K562 (cell line): ENCODE measurements around the gene NOM1. TPM values are rescaled to one million over a fixed set of nuclear protein-coding genes. Genes with fewer than 3 reads are reported as not detected.

Source experiments
- BHLHE40 ChIP-seq: IDR thresholded peaks from 2 replicates; pipeline ENCODE4 v1.6.1; 2011; ENCODE audit warnings: low read length, improper control_type of control experiment
- CBX8 ChIP-seq: fragments of 200-600 bp; sonication (generic); IDR thresholded peaks from 2 replicates; pipeline ENCODE4 v1.6.1; 2012; ENCODE audit warnings: borderline replicate concordance, mixed run types, low read depth, mild to moderate bottlenecking, moderate library complexity, mixed read lengths, low read length, control low read depth, inconsistent platforms; ENCODE audit not compliant: poor library complexity, severe bottlenecking; ENCODE audit errors: extremely low read depth
- EP400 ChIP-seq: fragments of 450-650 bp; IDR thresholded peaks from 2 replicates; pipeline ENCODE4 v1.6.1; 2017; ENCODE audit warnings: antibody characterized with exemption, mild to moderate bottlenecking, moderate library complexity
- ESRRA ChIP-seq: fragments of 450-650 bp; IDR thresholded peaks from 2 replicates; pipeline ENCODE4 v1.6.1; 2014; ENCODE audit warnings: low read depth, mild to moderate bottlenecking, moderate library complexity, borderline replicate concordance
- HIVEP1 ChIP-seq: fragments of 250-450 bp; sonication (Bioruptor Pico); IDR thresholded peaks from 2 replicates; pipeline ENCODE4 v1.4.0; 2020; ENCODE audit warnings: mild to moderate bottlenecking
- KAT2B ChIP-seq: IDR thresholded peaks from one replicate; pipeline ENCODE4 v1.6.1; 2012; ENCODE audit warnings: low read depth, mild to moderate bottlenecking, control low read depth, inconsistent platforms, low read length, moderate library complexity
- MYNN ChIP-seq, 2 experiments: sonication (generic); formaldehyde crosslinking in 1 of 2; IDR thresholded peaks; 2 replicates each; pipeline versions ENCODE4 v1.5.0 to v1.6.1; 2016 to 2020; ENCODE audit warnings: antibody characterized with exemption in 1 of 2, missing genetic modification reagents in 1 of 2
- POLR2H ChIP-seq: IDR thresholded peaks from 2 replicates; pipeline ENCODE4 v1.6.1; 2016; ENCODE audit warnings: missing genetic modification characterization, low read depth, mild to moderate bottlenecking, control low read depth, missing compliant biosample characterization, moderate library complexity
- RCOR1 ChIP-seq, 2 experiments: IDR thresholded peaks; 2 replicates each; pipeline ENCODE4 v1.6.1; 2012; ENCODE audit warnings: low read depth in 2 of 2, low read length in 2 of 2, borderline replicate concordance in 1 of 2, improper control_type of control experiment in 1 of 2
- RHOXF2B ChIP-seq: fragments of 250-450 bp; sonication (Bioruptor Pico); conservative IDR thresholded peaks from 2 replicates; pipeline ENCODE4 v1.5.1; 2021
- SP2 ChIP-seq: IDR thresholded peaks from 2 replicates; pipeline ENCODE4 v1.6.1; 2011; ENCODE audit warnings: mild to moderate bottlenecking, low read depth, low read length, moderate library complexity; ENCODE audit not compliant: poor library complexity, severe bottlenecking; ENCODE audit errors: extremely low read depth
- TCF7 ChIP-seq: sonication (generic); IDR thresholded peaks from 2 replicates; pipeline ENCODE4 v1.6.1; 2016; ENCODE audit warnings: antibody characterized with exemption, borderline replicate concordance
- TEAD2 ChIP-seq: fragments of 450-650 bp; IDR thresholded peaks from 2 replicates; pipeline ENCODE4 v1.6.1; 2016; ENCODE audit warnings: missing genetic modification characterization, control low read depth, missing compliant biosample characterization
- ZC3H11A ChIP-seq: IDR thresholded peaks from 2 replicates; pipeline ENCODE4 v1.6.1; 2012; ENCODE audit warnings: low read depth, low read length, improper control_type of control experiment
- ZFX ChIP-seq: sonication (generic); formaldehyde crosslinking; IDR thresholded peaks from 2 replicates; pipeline ENCODE4 v1.8.0; 2022; ENCODE audit warnings: mild to moderate bottlenecking, missing genetic modification reagents, moderate library complexity
- ZNF551 ChIP-seq: fragments of 250-450 bp; sonication (Bioruptor Pico); IDR thresholded peaks from 2 replicates; pipeline ENCODE4 v1.5.0; 2021; ENCODE audit warnings: mild to moderate bottlenecking, moderate library complexity
- ZNF57 ChIP-seq: fragments of 450-650 bp; formaldehyde crosslinking; IDR thresholded peaks from 2 replicates; pipeline ENCODE4 v1.4.0; 2020; ENCODE audit warnings: mild to moderate bottlenecking, moderate library complexity
- ZNF830 ChIP-seq: fragments of 250-450 bp; sonication (Bioruptor Pico); IDR thresholded peaks from 2 replicates; pipeline ENCODE4 v1.5.0; 2021; ENCODE audit warnings: mild to moderate bottlenecking
- polyA plus RNA-seq, 8 experiments: library from polyadenylated mRNA; depleted of rRNA in 4 of 8; stranded (reverse) in 5 of 8; unstranded in 3 of 8; fragments of >200 nt; fragmentation: Nextera tagmentation in 2 of 8; fragmentation: Illumina TruSeq in 1 of 8; extraction: Ambion mirVana in 2 of 8; extraction: Trizol in 1 of 8; gene quantifications; 2 replicates each; pipeline versions ENCODE4 v1.2.1 to v1.2.3, GENCODE V29; 2011 to 2014; ENCODE audit warnings: inconsistent platforms in 1 of 8, missing spikeins in 1 of 8
- total RNA-seq, 7 experiments: library from RNA; depleted of rRNA in 6 of 7; stranded (reverse); fragments of >200 nt in 6 of 7; fragmentation: Illumina TruSeq in 2 of 7; extraction: Trizol in 2 of 7; gene quantifications; 2 replicates each; pipeline versions ENCODE4 v1.2.1 to v1.2.3, GENCODE V29; 2011 to 2021; ENCODE audit warnings: low replicate concordance in 1 of 7
- TF ChIP-seq, protein P1 (sequence below): sonication (generic); formaldehyde crosslinking; IDR thresholded peaks from 2 replicates; pipeline ENCODE4 v1.8.0; 2022; ENCODE audit warnings: mild to moderate bottlenecking, missing genetic modification reagents, borderline replicate concordance
- TF ChIP-seq, protein P2 (sequence below): sonication (generic); formaldehyde crosslinking; IDR thresholded peaks from 2 replicates; pipeline ENCODE4 v1.8.0; 2022; ENCODE audit warnings: mild to moderate bottlenecking, missing genetic modification reagents
- TF ChIP-seq, protein P3 (sequence below): IDR thresholded peaks from 2 replicates; pipeline ENCODE4 v1.6.1; 2012; ENCODE audit warnings: low read depth, low read length, improper control_type of control experiment, borderline replicate concordance
- TF ChIP-seq, protein P4 (sequence below): fragments of 250-450 bp; sonication (Bioruptor Pico); IDR thresholded peaks from 2 replicates; pipeline ENCODE4 v1.6.1; 2021; ENCODE audit warnings: mild to moderate bottlenecking

Gene NOM1
- total and polyA plus RNA-seq, 9 of the 15 experiments (the other 6 are each of a cell fraction or from before 2014, with no cell fraction given), result 6.8 to 47.3 (median 37.4) TPM

DNA sequence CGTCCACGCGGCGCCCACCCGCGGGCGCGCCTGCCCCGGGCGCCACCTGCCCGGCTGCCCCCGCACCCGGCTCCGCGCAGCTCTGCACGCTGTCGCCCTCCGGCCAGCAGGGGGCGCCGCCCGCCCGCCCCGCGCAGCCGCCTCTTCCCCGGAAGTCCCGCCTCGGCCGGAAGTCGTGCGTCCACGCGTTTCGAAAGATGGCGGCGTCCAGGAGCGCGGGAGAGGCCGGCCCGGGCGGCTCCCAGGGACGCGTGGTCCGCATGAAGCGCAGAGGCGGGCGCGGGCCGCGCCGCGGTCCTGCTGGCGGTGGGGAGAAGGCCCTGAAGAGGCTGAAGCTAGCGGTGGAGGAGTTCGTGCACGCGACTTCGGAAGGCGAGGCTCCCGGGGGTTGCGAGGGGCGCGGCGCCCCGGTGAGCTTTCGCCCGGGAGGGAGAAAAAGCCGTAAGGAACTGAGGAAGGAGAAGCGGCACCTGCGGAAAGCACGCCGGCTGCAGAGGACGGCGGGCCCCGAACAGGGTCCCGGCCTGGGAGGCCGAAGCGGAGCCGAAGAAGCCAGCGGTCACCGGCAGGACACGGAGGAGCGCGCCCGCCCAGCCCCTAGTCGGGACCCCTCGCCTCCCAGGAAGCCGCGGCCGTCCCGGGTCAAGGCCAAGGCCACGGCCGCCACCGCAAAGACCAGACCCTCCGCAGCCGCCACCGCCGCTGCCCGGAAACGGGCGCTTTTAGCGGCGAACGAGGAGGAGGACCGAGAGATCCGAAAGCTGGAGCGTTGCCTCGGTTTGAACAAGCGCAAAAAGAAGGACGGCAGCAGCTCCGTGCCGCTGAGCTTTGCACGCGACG, at the start of gene NOM1 (continued):
- TF ChIP-seq CBX8 (no peak), TEAD2 (tag) (no peak), RCOR1 (IDR thresholded peaks at IDR 0.05; ENCODE audit: borderline replicate concordance in 1 of 2, low read depth in 2 of 2, low read length in 2 of 2) (peak in 1 of 2 experiments; percentile 79; a peak in 2 of 4 replicates), ZNF830 (CRISPR knock-in tag) (peak; percentile 33; the same call in 1 of the 2 replicates), MYNN (IDR thresholded peaks at IDR 0.05) (no peak), MYNN (CRISPR knock-in tag; IDR thresholded peaks at IDR 0.05) (0 out of 2 replicates have a peak, but pooled peaks have one; percentile 12), ZFX (CRISPR knock-in tag) (no peak), RHOXF2B (CRISPR knock-in tag) (no peak), ZC3H11A (no peak; the same call in 1 of the 2 replicates), TCF7 (peak; percentile 20; the same call in 1 of the 2 replicates), POLR2H (tag) (peak; percentile 73), ZNF551 (CRISPR knock-in tag) (no peak), SP2 (peak; percentile 85), EP400 (peak; percentile 97), ZNF57 (no peak), HIVEP1 (no peak), ESRRA (0 out of 2 replicates have a peak, but pooled peaks have one; percentile 56), BHLHE40 (peak; percentile 38; the same call in 1 of the 2 replicates), KAT2B (no peak)
- TF ChIP-seq, protein P1, sequence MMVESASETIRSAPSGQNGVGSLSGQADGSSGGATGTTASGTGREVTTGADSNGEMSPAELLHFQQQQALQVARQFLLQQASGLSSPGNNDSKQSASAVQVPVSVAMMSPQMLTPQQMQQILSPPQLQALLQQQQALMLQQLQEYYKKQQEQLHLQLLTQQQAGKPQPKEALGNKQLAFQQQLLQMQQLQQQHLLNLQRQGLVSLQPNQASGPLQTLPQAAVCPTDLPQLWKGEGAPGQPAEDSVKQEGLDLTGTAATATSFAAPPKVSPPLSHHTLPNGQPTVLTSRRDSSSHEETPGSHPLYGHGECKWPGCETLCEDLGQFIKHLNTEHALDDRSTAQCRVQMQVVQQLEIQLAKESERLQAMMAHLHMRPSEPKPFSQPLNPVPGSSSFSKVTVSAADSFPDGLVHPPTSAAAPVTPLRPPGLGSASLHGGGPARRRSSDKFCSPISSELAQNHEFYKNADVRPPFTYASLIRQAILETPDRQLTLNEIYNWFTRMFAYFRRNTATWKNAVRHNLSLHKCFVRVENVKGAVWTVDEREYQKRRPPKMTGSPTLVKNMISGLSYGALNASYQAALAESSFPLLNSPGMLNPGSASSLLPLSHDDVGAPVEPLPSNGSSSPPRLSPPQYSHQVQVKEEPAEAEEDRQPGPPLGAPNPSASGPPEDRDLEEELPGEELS (CRISPR knock-in tag), result peak; percentile 83; the same call in 1 of the 2 replicates
- TF ChIP-seq, protein P2, sequence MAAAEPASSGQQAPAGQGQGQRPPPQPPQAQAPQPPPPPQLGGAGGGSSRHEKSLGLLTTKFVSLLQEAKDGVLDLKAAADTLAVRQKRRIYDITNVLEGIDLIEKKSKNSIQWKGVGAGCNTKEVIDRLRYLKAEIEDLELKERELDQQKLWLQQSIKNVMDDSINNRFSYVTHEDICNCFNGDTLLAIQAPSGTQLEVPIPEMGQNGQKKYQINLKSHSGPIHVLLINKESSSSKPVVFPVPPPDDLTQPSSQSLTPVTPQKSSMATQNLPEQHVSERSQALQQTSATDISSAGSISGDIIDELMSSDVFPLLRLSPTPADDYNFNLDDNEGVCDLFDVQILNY (CRISPR knock-in tag), result 0 out of 2 replicates have a peak, but pooled peaks have one; percentile 11
- TF ChIP-seq, protein P3, sequence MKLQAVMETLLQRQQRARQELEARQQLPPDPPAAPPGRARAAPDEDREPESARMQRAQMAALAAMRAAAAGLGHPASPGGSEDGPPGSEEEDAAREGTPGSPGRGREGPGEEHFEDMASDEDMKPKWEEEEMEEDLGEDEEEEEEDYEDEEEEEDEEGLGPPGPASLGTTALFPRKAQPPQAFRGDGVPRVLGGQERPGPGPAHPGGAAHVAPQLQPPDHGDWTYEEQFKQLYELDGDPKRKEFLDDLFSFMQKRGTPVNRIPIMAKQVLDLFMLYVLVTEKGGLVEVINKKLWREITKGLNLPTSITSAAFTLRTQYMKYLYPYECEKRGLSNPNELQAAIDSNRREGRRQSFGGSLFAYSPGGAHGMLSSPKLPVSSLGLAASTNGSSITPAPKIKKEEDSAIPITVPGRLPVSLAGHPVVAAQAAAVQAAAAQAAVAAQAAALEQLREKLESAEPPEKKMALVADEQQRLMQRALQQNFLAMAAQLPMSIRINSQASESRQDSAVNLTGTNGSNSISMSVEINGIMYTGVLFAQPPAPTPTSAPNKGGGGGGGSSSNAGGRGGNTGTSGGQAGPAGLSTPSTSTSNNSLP, result no peak
- TF ChIP-seq, protein P4, sequence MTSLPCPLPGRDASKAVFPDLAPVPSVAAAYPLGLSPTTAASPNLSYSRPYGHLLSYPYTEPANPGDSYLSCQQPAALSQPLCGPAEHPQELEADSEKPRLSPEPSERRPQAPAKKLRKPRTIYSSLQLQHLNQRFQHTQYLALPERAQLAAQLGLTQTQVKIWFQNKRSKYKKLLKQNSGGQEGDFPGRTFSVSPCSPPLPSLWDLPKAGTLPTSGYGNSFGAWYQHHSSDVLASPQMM, result no peak
